Putamen (tissue), 1 donor: Measurements from ENCODE around the gene CSNK1A1.
"Not testable (repeated sequence)": the region's sequence is repeated elsewhere in the genome, so short reads cannot be mapped to it uniquely, and the experiment has no call there.

ENCODE experiments used
- DNase-seq: peaks from one replicate; pipeline ENCODE4 v3.0.0-alpha.2; 2016; ENCODE audit warnings: low spot score

CSNK1A1 gene

DNA sequence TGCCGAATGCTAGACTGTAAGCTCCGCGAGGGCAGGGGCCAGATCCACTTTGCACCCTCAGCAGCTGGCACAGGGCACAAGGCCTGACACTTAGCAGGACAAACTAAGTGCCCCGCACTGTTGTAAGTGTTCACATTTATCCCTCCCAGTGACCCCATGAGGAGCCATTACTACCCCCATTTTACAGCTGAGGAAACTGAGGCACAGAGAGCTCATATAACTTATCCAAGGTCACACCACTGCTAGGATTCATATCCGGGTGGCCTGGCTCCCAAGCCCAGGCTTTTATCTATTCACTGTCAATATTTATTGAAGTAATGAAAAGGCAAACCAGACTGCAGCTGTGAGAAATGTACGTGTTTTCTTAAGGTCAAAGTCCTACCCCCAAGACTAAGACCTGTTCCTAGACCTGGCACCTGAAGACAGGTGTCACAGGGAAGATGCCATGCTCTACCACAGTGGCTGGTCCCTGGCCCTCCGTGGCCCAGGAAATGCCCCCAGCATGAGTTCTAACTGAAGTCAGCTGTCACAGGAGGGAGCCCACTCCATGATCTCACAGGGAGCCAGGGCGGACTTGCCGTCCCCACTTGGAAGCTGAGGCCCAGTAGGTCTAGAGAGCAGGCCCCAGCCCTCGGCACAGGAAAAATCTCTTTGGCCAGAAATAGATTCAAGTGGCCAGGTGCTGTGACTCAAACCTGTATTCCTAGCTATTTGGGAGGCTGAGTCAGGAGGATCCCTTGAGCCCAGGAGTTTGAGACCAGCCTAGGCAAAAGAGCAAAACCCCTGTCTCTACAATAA lies 97.4 kb downstream of the CSNK1A1 start:
- no peak for DNase-seq

DNA sequence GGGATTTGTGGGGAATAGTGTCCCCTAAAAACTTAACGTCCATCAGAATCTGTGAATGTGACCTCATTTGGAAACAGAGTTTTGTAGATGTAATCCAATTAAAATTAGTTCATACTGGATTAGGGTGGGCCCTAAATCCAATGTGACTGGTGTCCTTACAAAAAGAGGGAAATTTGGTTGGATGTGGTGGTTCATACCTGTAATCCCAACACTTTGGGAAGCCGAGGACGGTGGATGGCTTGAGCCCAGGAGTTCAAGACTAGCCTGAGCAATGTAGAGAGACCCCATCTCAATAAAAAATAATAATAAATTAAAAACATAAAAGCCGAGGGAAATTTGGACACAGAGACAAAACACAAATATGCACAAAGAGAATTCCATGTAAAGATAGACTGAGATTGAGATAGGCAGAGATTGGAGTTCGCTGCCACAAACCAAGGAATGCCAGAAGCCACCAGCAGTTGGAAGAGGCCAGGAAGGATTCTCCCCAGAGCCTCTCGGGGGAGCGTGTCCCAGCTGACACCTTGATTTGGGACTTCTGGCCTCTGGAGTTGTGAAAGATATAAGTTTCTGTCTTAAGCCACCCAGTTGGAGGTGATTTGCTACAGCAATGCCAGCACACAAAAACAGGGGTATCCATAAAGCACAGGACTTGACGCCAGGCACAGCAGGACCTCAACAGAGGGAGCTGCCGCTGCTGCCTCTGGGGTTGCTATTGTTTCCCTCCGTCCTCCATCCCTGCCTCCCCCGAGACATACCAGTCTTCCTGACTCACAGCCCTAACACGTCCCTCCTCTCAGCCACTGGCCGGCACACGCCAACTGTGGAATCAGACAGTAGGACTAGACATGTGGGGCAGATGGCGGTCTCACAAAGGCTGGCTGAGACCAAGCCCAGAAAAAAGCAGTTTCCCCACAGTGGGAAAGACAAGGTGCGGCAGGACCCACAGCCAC lies 98.3 kb downstream of the CSNK1A1 start:
- DNase-seq, result no peak

DNA sequence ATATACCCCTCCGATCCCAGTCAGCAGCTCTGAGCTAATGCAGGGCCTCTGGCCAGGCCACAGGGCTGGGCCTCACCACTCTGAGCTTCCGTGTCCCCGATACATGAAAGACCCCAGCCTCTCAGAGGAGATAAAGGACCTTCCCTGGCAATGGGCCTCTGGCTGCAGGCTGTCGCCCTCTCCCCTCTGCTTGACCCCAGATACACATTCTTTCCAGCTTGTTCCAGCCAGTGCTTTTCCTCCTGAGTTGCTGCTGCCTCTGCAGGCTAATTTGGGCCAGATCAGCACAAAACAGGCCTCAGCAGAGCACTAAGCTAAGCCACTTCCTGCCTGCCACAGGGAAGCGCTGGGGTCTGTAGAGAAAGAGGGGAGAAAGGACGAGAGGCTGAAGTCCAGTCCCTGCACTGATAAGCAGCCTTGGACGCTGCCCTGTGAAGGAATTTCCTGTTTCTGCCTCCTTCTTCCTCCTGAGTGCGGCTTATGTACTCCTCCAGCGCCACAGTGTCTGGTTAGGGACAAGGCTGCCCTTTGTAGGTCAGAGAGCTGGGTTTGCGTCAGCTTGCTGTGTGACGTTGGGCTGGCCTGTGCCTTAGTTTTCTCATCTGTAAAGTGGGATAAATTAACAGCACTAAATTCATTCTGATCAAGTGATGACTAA lies 99.1 kb downstream of the CSNK1A1 start:
- no peak for DNase-seq

DNA sequence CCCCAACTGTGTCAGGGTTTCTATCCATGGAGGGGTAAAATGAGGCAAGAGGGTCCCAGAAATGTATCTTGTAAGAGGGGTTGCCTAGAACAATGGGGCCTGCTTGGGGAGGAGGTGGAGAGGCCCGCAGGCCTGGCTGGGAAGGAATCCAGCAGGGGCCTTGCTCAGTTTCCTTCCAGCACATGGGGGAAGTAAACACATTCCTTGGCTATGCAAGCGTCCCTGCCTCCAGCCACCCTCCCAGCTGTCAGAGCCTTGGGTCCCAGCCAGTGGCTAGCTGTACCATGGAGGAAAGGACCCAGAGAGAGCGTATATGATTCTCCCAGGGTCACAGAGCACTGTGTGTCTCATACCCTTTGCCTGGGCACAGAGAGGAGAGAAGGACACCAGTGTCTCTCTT lies 101.0 kb downstream of the CSNK1A1 start:
- no peak for DNase-seq

DNA sequence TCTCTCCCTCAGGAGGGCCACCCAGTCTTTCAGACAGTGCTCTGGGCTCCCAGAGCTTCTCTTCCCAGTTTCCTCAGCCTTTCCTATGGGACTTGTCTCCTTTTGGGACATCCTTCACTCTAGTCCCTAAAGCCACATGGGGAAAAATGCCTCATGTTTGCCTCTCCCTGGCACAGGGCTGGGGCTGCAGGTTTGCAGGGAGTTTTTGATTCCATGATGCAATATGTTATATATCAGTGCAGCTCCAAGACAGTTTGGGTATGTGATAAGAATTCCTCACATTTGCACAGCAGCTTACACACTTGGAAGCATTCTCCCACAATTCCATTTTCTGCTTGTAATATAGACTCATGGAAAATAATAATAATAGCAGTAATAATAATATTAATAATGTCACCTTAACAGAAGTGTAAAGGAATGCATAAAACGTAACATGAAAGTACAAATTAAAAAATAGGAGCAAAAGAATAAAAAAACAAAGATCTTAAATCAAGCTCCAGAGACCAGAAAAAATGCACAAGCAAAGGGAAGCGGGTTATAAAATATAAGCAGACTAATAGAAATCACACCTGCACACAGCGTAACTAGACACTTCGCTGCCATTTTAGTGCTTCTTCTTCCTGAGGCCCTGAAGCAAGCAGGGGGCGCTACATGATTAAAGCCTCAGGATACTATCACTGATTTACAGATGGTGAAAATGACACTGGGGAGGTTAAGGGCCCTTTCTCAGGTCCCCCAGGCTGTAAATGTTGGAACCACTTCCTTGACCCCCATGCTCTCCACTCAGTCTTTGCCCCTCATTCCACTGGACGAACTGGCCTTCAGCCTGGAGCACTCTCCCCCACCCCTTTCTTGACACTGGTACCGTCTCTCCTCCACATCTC lies 102.2 kb downstream of the CSNK1A1 start:
- DNase-seq, result no peak

DNA sequence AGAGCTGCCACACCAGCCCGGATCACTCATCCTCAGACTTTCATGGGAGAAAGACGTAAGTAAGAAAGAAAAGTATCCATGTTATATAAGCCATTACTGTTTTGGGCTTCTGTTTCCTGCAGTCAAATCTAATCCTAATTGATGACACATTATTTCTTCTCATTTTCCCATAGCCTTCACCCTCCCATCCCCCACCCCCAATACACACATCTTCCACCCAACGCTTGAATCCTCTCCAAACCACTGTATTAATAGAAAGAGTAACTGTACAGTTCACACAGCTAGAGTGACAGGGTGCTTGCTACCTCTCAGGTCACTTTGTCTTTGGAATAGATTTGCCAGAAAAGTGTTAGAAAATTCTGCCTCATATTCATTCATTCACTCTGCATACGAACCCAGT lies 102.8 kb downstream of the CSNK1A1 start:
- no peak for DNase-seq

DNA sequence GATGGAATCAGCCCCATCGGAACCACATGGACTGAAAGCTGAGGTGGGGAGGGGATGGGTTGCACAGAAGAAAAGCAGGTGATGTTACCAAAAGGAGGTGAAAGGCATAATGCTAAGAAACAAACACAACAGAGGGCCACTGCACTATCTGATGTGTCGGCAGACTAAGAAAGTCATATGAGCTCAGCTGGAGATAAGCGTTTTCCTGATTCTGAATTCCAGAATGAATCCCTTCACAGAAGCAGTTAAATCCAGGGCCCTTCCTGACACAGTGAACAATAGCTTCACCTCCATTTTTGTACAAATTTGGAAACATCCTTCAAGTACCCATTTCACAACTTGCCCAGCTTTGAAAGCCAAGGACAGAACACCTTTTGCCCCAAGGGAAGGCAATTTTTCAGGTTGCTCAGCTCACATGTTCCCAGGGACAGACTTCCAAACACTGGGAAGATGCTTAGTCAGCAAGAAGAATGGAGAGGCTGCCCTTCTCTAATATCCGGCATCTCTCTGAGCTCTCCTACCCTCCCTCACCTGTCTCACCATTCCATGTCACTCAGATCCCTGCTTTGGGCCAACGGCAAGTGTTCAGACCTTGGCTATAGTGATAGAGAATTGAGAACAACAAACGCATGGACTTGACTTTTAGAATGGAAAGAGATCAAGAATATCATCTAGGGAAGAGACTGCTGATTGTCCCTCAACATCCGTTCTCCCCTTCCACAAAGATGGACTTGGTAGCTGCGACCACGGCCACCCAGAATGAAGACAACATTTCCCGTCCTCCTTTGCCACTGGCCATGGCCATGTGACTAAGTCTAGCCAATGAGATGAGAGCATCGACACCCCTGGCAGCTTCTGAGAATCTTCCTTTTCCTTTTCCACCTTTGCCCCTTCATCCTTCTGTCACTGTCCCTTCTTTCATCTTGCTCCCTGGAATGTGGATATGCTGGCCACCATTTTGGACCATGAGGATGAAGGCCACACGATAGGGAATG lies 103.6 kb downstream of the CSNK1A1 start:
- no peak for DNase-seq

DNA sequence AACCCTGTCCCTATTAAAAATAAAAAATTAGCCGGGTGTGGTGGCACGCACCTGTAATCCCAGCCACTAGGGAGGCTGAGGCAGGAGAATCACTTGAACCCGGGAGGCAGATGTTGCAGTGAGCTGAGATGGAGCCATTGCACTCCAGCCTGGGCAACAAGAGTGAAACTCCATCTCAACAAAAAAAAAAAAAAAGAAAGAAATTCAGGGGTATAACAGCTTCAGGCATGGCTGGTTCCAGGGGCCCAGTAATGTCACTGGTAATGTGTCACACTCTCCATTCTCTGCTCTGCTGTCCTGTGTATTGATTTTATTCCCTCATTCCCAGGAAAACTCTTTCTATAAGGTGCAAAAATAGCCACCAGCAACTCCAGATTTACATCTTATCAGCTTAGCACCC lies 104.4 kb downstream of the CSNK1A1 start:
- DNase-seq, result not testable (repeated sequence)

DNA sequence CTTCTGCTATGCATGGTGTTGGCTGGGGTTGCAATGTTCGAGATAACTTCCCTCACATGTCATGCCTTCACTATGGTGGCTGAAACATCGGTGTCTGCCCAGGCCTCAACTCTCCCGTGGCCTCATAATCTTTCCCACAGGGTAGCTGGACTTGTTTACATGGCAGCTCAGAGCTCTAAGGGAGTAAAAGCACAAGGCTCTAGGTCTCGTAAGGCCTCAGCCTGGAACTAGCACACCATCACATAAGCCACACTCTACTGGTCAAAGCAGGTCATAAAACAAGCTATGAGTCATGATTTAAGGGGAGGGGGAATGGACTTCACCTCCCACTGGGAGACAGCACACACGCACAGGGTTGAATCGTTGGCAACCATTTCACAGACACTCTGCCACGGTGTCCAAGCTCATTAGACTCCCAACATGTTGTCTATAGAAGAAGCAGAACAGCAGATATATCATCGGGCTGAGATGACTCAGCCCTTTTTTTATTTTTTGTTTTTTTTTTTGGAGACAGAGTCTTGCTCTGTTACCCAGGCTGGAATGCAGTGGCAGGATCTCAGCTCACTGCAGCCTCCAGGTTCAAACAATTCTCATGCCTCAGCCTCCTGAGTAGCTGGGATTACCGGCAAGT lies 105.4 kb downstream of the CSNK1A1 start:
- no peak for DNase-seq

DNA sequence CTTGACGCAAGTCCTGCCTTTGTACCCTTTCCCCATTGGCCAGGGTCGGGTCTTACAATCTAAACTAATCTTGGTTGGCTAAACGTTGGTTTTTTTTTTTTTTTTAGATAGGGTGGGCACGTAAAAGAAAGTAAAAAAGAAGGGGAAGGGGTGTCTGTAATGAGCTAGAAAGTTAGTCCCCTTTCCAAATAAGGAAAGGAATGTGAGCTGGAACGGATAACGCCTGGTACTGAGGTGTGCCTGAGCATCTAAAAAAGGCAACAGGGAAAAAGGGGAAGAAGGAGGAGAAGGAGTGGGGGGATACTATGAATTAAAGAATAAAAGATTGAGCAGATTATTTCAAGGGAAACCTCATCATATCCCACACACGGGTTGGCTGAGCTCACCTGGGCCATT lies 105.9 kb downstream of the CSNK1A1 start:
- no peak for DNase-seq

DNA sequence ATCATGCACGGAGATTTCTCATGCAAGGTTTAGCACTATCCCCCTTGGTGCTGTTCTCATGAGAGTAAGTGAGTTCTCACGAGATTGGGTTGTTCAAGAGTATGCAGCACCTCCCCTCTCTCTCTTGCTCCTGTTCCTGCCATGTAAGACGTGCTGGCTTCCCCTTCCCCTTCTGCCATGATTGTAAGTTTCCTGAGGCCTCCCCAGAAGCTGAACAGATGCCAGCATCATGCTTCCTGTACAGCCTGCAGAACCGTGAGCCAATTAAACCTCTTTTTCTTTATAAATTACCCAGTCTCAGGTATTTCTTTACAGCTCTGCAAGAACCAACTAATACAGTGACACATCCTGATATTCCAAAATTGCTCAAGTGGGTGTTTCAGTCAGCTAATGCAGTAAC lies 106.8 kb downstream of the CSNK1A1 start:
- DNase-seq, result not testable (repeated sequence)

DNA sequence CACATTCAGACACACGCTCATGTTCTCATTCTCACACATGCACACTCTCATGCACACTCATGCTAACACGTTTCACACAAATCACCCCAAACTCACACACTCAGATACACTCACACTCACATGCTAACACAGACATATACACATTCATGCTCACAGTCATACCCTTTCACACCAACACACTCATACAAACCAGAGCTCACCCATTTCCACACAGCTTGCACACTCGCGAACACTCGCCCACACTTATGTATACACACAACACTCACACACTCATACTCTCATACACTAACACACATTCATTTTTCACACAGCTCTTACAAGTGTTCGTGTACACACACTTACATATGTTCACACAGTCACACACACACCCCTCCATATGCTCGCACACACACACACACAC lies 108.0 kb downstream of the CSNK1A1 start:
- no peak for DNase-seq

DNA sequence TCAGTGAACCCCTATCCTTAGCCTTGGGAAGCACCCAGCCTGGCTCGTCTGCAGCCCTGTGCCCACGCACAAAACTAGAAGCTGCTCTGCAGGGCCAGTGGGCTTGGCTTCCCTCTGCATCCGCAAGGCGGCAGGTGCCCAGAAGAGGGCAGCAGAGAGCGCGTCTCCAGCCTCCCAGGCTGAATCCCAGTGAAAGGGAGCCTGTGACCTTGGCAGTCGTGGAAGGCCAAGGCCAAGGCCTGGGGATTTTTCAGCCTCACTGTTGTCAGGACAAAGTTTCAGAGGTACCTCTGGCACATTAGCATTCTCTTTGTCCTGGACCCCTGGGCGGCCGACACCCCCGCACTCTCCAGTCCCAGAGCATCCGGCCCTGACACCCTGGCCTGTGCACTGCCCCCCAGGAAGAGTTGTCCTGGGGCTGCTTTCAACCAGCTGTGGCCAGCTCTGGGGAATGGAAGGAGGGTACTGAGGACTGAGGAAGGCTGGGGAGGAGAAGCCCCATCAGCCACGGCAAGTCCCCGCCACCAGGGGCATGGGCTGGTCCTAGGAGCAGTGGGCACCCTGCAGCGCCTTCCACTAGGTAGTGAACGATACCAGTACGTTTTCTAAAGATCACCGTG lies 108.6 kb downstream of the CSNK1A1 start:
- DNase-seq, result no peak
